ENCODE data around the gene TMEM131L.

Gene TMEM131L

GRCh38 chr4:153549405-153549804, 83.2 kb downstream of the TMEM131L start:
- Histone ChIP-seq H3K4me1 (ENCODE audit: insufficient read depth, low read length, severe bottlenecking) (peaks cover 3% of the 10 kb centered on the region), H3K79me2 (ENCODE audit: insufficient read depth, low read length) (peaks cover 92% of the 10 kb centered on the region), H3K9me3 (ENCODE audit: low read length) (no peaks in the 10 kb centered on the region), H4K20me1 (ENCODE audit: insufficient read depth, low read length) (0 out of 2 replicates have a peak, but pooled peaks cover 2% of the 10 kb centered on the region), H3K4me3 (ENCODE audit: low read depth, low read length, poor library complexity, severe bottlenecking) (no peak overlapping the region), H3K27ac (ENCODE audit: low read depth, low read length, poor library complexity, severe bottlenecking) (no peak overlapping the region), H3F3A (ENCODE audit: insufficient read depth, low read length) (peaks cover 3% of the 10 kb centered on the region; the same call in 1 of the 2 replicates), H3K27me3 (ENCODE audit: insufficient read depth, low read length) (no peaks in the 10 kb centered on the region), H3K9me2 (ENCODE audit: low read depth, low read length) (no peaks in the 10 kb centered on the region), H3K9ac (ENCODE audit: low read length) (no peak overlapping the region), H3K36me3 (ENCODE audit: insufficient read depth, low read length) (peaks cover 73% of the 10 kb centered on the region), H2AFZ (ENCODE audit: low read length) (no peak overlapping the region), H3K4me2 (ENCODE audit: low read length) (no peak overlapping the region)
- no peak for TF ChIP-seq EZH2 (IDR thresholded peaks at IDR 0.05; ENCODE audit: borderline replicate concordance, low read length)
- no peak for TF ChIP-seq CTCF (IDR thresholded peaks at IDR 0.05; ENCODE audit: low read length)

GRCh38 chr4:153553155-153553818, 87.1 kb downstream of the TMEM131L start:
- Histone ChIP-seq H3K4me3 (ENCODE audit: low read depth, low read length, poor library complexity, severe bottlenecking) (no peak overlapping the region), H3F3A (ENCODE audit: insufficient read depth, low read length) (0 out of 2 replicates have a peak, but pooled peaks cover 7% of the 10 kb centered on the region), H3K27ac (ENCODE audit: low read depth, low read length, poor library complexity, severe bottlenecking) (no peak overlapping the region), H3K9ac (ENCODE audit: low read length) (no peak overlapping the region), H4K20me1 (ENCODE audit: insufficient read depth, low read length) (no peaks in the 10 kb centered on the region), H3K36me3 (ENCODE audit: insufficient read depth, low read length) (peaks cover 86% of the 10 kb centered on the region), H3K4me1 (ENCODE audit: insufficient read depth, low read length, severe bottlenecking) (no peaks in the 10 kb centered on the region), H3K27me3 (ENCODE audit: insufficient read depth, low read length) (no peaks in the 10 kb centered on the region), H3K9me3 (ENCODE audit: low read length) (no peaks in the 10 kb centered on the region), H3K9me2 (ENCODE audit: low read depth, low read length) (no peaks in the 10 kb centered on the region), H2AFZ (ENCODE audit: low read length) (no peak overlapping the region), H3K4me2 (ENCODE audit: low read length) (no peak overlapping the region), H3K79me2 (ENCODE audit: insufficient read depth, low read length) (peaks cover 78% of the 10 kb centered on the region)
- TF ChIP-seq EZH2 (IDR thresholded peaks at IDR 0.05; ENCODE audit: borderline replicate concordance, low read length) = no peak
- TF ChIP-seq CTCF (IDR thresholded peaks at IDR 0.05; ENCODE audit: low read length) = no peak

- H3K9ac ChIP-seq (ENCODE audit: low read length) = no peak overlapping the region
- no peak overlapping the region for H3K4me3 ChIP-seq (ENCODE audit: low read depth, low read length, poor library complexity, severe bottlenecking)
- no peaks in the 10 kb centered on the region for H4K20me1 ChIP-seq (ENCODE audit: insufficient read depth, low read length)
- TF ChIP-seq CTCF (IDR thresholded peaks at IDR 0.05; ENCODE audit: low read length) (no peak), EZH2 (IDR thresholded peaks at IDR 0.05; ENCODE audit: borderline replicate concordance, low read length) (no peak)
- peaks cover 78% of the 10 kb centered on the region for H3K79me2 ChIP-seq (ENCODE audit: insufficient read depth, low read length)
- H3K9me2 ChIP-seq (ENCODE audit: low read depth, low read length) = no peaks in the 10 kb centered on the region
- H3K9me3 ChIP-seq (ENCODE audit: low read length) = no peaks in the 10 kb centered on the region
- no peak overlapping the region for H3K4me2 ChIP-seq (ENCODE audit: low read length)
- H3F3A ChIP-seq (ENCODE audit: insufficient read depth, low read length) = 0 out of 2 replicates have a peak, but pooled peaks cover 7% of the 10 kb centered on the region
- no peak overlapping the region for H3K27ac ChIP-seq (ENCODE audit: low read depth, low read length, poor library complexity, severe bottlenecking)
- H2AFZ ChIP-seq (ENCODE audit: low read length) = no peak overlapping the region
- no peaks in the 10 kb centered on the region for H3K4me1 ChIP-seq (ENCODE audit: insufficient read depth, low read length, severe bottlenecking)
- H3K27me3 ChIP-seq (ENCODE audit: insufficient read depth, low read length) = no peaks in the 10 kb centered on the region
- peaks cover 92% of the 10 kb centered on the region for H3K36me3 ChIP-seq (ENCODE audit: insufficient read depth, low read length)
Measured at GRCh38 chr4:153553819-153554170, 87.6 kb downstream of the TMEM131L start.

All from OCI-LY1 (cell line).